Limb (tissue), 2 donors: Measurements from ENCODE around the gene KIAA1328.

Experiments
- DNase-seq, 2 donors: peaks; one replicate each; pipeline ENCODE4 v3.0.0-alpha.2; 2016; ENCODE audit errors: extremely low spot score in 2 of 2

KIAA1328 gene

DNA sequence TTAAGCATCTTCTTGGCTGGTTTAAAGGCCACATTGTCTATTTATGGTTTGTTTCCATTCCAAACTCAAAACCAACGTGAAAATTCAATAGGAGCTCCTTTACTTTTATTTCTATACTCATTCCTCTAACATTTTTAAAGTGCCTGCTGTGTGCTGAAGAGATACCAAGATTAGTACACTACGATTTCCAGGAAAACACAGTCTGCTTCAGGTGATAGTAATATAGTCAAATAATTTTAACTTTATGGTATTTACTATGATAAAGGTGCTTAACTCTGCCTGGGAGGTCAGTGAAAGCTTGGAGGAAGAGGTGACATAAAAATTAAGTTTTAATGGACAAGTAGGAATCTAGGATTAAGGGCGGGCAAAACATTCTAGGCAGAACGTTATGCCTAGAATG is 121.4 kb downstream of the KIAA1328 start:
- no peak for DNase-seq

DNA sequence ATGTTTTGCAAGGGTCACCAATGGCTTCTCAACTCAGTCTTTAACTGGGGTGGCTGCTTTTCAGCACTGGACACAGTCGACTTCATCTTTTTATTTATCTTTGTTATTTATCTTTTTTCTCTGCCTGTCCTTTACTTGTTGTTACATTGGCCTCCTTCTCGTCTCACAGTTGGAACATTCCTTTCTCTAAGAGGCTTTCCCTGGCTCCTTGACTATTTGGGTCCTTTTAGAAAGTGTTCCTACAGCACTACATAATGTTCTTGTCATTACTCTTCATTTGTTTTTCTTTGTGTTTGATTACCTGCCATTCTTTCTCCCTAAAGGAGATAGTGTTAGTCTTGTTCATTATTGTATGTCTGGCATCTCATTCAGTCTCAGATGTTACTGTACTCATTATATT is 122.0 kb downstream of the KIAA1328 start:
- DNase-seq: no peak

DNA sequence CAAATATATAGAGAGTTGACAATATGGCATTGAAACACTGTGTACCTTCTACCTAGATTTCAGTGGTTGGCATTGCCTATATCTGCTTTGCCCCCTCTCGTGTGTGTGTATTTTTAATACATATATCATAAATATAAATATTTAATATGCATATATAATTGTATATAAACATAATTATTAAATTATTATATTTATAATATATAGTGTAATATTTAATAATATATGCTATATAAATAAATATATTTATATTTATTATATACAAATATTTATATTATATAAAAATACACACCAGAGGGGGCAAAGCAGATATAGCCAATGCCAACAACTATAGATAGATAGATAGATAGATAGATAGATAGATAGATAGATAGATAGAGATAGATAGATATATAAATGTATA is 124.1 kb downstream of the KIAA1328 start:
- no peak for DNase-seq

DNA sequence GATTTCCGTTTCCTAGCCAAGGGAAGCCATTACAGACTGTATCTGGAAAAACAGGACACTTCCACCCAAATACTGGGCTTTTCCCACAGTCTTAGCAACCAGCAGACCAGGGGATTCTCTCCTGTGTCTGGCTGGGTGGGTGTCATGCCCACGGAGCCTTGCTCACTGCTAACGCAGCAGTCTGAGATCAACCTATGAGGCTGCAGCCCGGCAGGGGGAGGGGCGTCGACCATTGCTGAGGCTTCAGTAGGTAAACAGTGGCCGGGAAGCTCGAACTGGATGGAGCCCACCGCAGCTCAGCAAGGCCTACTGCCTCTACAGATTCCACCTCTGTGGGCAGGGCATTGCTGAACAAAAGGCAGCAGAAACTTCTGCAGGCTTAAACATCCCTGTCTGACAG is 131.1 kb downstream of the KIAA1328 start:
- DNase-seq: no peak

DNA sequence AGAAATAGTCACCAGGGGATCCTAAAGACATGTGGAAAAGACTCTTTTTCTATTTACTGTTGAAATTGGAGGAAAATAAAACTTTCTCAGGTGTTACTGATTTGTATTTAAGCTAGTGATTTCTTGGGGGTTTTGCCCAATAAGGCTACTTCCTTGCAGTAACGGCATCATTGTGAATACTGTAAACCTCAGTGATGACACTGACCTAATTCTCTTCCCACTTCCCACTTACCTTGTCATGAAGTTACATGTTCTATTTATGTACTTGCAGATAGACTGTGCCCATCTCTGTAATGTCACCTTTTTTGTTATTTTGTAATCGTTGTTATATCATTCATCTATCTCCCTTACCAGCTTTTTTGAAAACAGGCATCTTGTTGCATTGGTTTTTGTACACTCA is 134.5 kb downstream of the KIAA1328 start:
- no peak for DNase-seq

DNA sequence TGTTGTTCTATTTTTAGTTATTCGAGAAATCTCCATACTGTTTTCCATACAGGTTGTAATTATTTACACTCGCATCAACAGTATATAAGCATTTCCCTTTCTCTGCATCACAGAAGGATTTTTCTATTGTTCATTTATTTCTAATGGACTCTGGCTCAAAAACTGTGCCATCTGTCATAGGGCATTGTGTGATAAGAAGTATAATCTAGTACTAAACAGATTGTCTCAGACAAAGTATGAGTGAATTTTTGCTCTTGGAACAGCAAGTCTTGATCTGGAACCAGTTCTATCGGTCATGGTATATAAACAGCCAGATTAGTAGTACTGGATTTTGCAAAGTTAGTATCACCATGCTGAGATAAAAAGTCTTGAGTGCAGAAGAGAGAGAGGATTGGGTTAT is 145.8 kb downstream of the KIAA1328 start:
- no peak for DNase-seq

DNA sequence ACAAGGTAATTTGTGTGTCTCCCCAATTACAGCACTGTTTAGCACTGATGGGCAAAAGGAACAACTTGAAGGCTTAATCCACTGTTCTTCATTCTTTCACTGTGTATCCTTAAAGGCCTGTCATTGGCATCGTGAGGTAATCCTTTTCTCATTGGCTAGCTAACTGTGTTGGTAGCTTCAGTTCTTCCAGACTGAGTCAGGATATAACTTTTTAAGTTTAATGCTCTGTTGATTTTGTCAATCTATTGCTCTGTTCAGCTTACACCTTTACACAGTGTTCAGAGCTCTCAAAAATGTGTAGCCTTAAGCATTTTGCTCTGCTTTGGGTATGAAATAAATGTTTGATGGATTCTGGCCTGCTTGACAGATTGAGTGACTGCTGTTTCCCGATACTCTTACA is 148.2 kb downstream of the KIAA1328 start:
- no peak for DNase-seq

DNA sequence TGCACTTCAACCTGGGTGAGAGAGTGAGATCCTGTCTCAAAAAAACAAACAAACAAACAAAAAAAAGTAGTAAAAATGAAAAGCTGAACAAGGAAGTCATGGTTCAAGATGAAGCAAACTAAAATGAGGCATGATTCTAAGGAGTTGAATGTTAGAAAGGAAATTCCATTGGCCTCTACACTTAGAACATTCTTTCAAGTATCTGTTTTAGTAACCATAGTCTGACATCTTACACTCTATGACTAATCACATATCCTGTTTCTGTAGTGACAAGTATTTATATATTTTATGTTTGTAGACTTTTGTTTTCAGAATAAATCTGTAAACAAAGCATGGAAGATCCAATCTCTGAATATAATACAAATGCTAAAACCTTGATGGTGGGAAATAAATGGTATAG is 164.1 kb downstream of the KIAA1328 start:
- no peak for DNase-seq

DNA sequence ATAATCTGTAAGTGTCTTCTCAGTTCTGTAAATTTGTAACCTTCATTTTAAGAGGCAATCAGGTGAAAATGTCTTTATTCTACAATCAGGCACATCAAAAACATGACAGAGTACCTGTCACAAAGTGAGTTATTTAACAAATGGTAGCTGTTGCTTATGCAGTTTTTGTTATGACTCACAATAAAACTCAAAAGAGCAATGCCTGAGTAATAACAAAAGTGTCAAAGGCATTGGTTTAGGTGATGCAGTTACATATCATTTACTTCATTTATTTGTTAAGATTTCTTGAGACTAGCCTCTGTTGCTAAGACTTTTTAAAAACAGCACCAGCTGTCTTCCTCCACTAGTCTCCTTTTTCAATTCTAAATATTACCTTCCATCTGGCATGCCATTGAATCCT is 177.8 kb downstream of the KIAA1328 start:
- DNase-seq: no peak

DNA sequence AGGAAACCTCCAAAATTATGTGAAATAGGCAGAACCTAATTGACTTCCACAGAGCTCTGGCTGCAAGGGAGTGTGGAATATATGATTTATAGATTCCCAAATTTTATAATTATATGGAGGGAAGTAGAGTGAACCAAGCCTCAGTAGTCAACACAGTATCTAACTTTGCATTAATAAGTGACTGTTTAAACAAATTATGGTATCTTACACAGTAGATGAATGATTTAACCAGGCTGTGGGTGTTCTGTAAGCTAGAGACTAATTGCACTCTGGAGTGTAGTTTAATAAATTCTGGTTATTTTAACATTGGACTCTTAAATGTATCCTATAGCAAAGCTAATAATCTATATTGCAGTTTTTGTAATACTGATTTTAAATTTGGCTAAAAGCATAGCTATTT is 183.5 kb downstream of the KIAA1328 start:
- no peak for DNase-seq

DNA sequence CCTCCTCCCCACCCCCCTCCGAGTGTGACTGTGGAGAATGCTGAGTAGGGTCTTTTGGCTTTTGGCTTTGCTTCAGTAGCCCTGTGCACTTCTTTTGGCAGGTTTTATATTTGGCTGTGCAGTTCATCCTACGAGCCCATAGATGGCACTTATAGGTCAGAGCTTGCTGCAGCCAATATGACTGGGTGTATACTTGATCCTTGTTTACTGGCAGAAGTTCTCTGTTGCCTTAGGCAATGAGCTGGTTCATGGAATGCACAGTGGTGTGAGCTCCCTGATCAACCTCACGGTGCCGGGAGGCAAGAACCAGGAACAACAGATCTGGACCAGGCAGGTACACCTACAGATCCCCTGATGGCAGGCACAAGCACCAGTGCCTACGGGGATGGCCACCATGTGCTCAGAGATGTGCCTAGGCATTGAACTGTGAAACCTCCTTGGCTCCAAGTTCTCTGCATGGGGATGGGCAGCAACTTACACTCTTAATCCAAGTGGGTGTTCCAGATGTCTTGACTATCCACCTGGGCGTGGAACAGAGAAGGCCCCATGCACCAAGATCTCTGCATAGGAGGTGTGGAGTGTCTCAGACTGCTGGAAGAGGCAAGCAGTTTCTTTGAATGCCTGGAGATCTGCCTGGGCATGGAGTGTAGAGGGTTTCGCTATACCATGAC is 190.4 kb downstream of the KIAA1328 start:
- DNase-seq: no peak

DNA sequence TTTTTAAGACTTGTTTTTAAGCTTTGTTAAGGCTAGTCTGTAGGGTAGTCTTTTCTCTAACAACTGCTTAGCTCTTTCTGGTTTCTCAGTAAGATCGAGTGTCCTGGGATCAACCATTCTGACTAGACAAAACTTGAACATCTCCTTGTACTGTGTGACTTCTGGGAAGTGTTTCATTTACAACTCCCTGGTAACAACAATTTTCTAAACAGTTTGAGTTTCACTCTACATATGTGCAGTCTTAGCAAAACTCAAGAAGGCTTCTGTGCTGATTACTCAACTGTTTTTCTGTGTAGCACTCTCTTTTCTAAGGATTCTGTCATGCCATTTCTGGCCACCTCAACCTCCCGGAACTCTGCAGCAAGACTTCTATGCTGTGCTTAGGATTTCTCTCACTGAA is 204.5 kb downstream of the KIAA1328 start:
- no peak for DNase-seq

DNA sequence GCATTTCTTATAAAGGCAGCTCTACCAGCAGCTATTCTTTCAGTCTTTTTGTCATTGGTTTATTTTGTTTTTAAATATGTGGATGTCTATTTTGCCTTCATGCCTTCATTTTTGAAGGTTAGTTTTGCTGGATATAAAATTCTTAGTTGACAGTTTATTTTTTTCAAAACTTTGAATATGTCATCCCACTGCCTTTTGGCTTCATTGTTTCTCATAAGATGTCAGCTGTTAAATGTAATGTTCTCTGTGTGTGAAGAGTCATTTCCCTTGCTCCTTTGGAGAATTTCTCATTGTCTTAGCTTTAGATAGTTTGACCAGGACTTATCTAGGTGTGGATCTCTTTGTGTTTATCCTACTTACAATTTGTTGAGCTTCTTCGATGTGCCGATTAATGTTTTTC is 213.5 kb downstream of the KIAA1328 start:
- no peak for DNase-seq

DNA sequence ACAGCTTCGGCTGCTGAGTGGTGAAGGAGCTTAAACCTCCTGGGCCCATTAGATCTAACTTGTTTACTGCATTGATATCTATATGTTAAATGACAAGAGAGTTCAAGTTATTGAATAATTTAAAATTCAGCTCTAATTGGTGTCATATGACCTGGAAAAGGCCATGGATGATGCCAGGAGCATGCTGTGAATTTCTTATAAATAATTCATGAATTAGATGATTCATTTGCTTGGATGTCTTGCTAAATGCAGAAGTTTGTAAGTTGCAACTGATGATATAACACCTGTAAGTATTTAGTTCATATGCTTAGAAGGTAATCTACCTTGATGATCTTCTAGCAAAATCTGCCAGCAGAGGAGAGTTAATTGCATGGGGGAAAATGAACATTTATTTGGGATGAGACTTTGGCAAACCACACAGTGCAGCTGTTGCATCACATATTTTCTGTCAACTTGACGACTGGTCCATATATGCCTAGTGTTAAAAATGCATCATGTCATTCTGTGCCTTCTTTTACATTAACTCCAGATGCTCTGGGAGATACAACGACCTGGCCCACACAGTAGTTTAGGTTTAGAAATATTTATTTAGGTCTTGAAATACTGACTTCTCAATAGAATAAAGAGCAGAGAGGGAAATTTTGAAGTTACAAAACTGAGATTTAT is 226.3 kb downstream of the KIAA1328 start:
- no peak for DNase-seq

DNA sequence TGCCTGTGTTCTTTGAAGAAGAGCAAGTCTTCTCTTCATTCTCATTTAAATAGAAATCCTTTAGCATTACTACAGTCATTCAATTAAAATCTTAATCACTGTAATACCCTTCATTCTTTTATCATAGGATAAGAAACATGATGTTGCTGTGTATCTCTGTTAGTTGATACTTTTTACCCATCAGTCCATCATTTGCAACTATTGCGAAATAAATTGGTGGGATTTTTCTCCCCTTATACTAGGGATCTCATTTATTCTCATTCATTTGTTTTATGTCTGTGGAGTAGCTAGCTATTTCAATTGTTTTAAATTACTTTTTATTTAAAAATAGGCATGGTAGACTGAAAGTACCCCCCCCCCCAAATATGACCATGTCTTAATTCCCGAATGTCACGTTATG is 235.3 kb downstream of the KIAA1328 start:
- no peak for DNase-seq

DNA sequence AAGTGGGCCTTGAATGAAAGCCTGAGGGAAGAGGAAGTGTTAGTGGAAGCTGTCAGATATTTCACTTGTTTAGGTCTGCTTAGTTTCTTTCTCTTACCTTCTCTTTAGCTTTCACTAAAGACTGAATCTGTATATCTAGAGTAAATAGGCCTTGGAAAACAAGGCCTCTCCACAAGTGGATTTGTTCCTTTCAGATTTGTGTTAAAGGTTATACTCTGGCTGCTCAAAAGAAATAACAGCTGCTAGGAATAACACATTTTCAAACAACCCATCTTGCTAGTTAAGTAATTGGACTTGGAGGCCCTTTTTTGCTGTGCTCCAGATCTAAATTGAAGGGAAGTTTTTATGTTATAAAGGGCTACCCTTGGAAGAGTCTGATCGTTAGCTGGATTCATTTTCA is 236.3 kb downstream of the KIAA1328 start:
- no peak for DNase-seq

DNA sequence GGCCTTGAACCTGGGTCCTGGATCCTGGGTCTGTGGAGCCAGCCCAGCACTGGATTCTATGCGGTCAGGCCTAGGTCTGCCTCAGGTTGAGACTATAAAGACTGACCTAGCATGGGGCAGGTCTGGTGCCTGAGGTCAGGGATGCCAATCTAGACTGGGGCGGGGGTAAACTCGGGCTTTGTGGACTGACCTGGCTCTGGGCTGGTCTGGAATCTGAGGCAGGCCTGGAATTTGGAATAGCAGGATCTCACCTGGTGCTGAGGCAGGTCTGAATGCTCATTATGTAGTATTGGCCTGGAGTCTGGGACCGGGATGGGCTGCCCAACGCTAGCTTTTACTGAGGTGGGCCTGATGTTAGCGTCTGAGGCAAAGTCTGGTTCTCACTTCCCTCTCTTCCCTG is 256.0 kb downstream of the KIAA1328 start:
- DNase-seq: no peak

DNA sequence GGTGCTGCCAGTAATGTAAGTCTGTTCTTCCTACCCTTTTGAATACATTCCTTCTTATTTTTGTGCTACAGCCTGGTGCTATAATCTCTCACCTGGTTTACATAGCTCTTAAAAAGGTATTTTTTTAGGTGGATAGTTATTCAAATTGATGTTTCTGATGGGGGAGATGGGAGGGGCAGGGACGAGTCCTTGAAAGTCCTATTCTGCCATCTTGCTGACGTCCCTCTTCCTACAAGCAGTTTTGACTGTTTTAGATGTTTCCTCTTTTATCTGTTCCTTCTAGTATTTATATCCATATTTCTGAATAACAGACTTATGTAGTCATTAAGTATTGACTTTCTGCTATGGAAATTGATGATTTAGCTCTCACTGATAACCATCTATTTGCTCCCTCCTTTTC is 256.4 kb downstream of the KIAA1328 start:
- DNase-seq: no peak

DNA sequence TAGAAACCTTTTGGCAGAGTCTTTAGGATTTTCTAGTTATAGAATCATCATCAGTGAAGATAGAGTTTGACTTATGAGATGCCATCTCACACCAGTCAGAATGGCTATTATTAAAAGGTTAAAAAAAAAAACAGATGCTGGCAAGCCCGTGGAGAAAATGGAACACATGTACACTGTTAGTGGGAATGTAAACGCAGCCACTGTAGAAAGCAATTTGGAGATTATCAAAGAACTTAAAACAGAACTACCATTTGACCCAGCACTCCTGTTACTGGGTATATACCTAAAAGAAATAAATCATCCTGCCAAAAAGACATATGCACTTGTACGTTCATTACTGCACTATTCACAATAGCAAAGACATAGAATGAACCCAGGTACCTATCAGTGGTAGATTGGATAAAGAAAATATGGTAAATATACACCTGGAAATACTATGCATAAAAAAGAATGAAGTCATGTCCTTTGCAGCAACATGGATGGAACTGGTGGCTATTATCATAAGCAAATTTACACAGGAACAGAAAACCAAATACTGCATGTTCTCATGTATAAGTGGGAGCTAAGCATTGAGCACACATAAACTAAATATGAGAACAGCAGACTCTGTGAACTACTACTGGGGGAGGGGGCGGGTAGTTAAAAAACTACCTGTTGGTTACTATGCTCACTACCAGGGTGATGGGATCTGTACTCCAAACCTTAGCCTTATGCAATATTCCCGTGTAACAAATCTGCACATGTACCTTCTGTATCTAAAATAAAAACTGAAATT is 279.0 kb downstream of the KIAA1328 start:
- DNase-seq: no peak

DNA sequence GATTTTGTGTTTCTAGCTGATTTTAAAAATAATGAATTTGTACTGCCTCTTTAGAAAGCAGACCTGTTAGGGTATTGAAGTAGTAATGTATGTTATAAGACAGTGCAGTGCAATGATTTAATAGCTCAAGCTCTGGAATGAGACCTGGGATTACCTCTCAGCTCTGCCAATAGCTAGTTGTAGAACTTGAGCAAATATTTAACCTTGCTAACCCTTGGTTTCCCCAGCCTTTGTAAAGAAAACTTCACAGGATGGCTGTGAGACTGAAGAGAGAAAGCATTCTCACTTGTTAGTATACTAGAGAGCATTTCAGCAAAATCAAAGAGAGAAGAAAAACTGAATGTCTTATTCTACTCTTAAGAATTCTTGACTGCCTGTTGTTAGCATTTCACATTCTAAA is 293.9 kb downstream of the KIAA1328 start:
- DNase-seq: no peak

DNA sequence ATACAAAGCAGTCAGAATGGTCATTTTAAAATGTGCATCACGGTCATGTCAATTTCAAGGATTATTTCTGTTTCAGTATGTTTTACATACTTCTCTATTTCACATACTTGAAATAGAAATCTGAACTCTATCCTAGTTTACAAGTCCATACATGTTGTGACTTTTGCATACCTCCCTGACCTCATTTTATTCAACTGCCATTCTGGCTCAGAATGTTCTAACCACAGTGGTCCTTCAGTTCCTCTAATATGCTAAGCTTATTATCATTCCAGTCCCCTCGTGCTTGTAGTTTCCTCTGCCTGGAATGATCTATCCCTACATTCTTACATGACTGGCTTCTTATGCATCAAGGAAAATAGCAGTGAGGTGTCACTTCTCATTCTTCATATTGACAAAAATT is 295.6 kb downstream of the KIAA1328 start:
- DNase-seq: no peak

DNA sequence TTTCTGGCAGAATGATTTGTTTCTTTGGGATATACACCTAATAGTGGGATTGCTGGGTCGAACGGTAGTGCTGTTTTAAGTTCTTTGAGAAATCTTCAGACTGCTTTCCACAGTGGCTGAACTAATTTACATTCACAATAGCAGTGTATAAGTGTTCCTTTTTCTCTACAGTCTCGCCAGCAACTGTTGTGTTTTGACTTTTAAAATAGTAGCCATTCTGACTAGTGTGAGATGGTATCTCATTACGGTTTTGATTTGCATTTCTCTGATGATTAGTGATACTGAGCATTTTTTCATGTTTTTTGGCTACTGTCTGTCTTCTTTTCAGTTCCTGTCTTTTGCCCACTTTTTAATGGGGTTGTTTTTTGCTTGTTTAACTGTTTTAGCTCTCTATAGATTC is 306.2 kb downstream of the KIAA1328 start:
- no peak for DNase-seq

DNA sequence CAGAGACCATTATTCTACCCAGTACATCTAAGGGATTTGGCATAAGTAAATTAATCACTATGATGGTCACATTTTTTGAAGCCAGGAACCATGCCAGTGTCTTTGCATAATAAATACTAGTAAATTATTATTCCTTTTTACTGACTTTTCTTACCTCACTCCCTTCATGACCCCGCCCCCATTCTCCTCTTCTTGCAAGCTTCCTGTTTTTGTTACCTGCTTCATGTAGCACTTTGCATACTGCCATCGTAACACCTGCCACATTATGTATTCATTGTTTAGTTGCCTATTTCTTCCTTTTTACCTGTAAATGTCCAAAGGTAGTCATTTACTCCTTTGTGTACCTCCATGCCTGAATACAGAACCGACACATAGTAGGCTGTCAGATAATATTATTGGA is 309.5 kb downstream of the KIAA1328 start:
- DNase-seq: no peak
